DOHH2 (cell line): ENCODE data around the gene CYBA.

Source experiments
- H3F3A ChIP-seq: fragments of 200-600 bp; sonication (generic), shearing (Covaris generic); 2 replicates; pipeline ENCODE4 v1.6.0; 2016; ENCODE audit warnings: antibody characterized with exemption, mild to moderate bottlenecking; ENCODE audit not compliant: control insufficient read depth, insufficient read depth
- H3K27ac ChIP-seq: fragments of 200-600 bp; sonication (generic); 2 replicates; pipeline ENCODE4 v1.5.1; 2014; ENCODE audit warnings: low read depth, mild to moderate bottlenecking, low read length, moderate library complexity
- H3K27me3 ChIP-seq: fragments of 200-600 bp; sonication (generic); 2 replicates; pipeline ENCODE4 v1.6.1; 2014; ENCODE audit warnings: mild to moderate bottlenecking, low read length, mixed read lengths; ENCODE audit not compliant: control insufficient read depth
- H3K36me3 ChIP-seq: fragments of 200-600 bp; sonication (generic); 2 replicates; pipeline ENCODE4 v1.6.1; 2014; ENCODE audit warnings: mild to moderate bottlenecking, low read length, moderate library complexity, mixed read lengths; ENCODE audit not compliant: control insufficient read depth
- H3K4me1 ChIP-seq: fragments of 200-600 bp; sonication (generic); 2 replicates; pipeline ENCODE4 v1.6.1; 2014; ENCODE audit warnings: mild to moderate bottlenecking, low read length, mixed read lengths; ENCODE audit not compliant: control insufficient read depth
- H3K4me2 ChIP-seq: fragments of 200-600 bp; sonication (generic); 2 replicates; pipeline ENCODE4 v1.6.0; 2014; ENCODE audit warnings: mild to moderate bottlenecking, low read length, moderate library complexity
- H3K4me3 ChIP-seq: fragments of 200-600 bp; sonication (generic); 2 replicates; pipeline ENCODE4 v1.5.1; 2014; ENCODE audit warnings: mild to moderate bottlenecking, low read length, mixed read lengths
- H3K79me2 ChIP-seq: fragments of 200-600 bp; sonication (generic); 2 replicates; pipeline ENCODE4 v1.6.1; 2014; ENCODE audit warnings: mild to moderate bottlenecking, low read length, mixed read lengths; ENCODE audit not compliant: control insufficient read depth
- H3K9me2 ChIP-seq: fragments of 200-600 bp; sonication (generic); replicated peaks from 2 replicates; pipeline ENCODE4 v1.6.1; 2014; ENCODE audit warnings: mild to moderate bottlenecking, low read length, mixed read lengths; ENCODE audit not compliant: control insufficient read depth
- H3K9me3 ChIP-seq: fragments of 200-600 bp; sonication (generic); 2 replicates; pipeline ENCODE4 v1.6.1; 2014; ENCODE audit warnings: antibody characterized with exemption, low read length, mixed read lengths; ENCODE audit not compliant: control insufficient read depth, insufficient read depth
- H4K20me1 ChIP-seq: fragments of 200-600 bp; sonication (generic); 2 replicates; pipeline ENCODE4 v1.6.0; 2014; ENCODE audit warnings: low read depth, mild to moderate bottlenecking, antibody characterized with exemption, low read length, moderate library complexity; ENCODE audit not compliant: control insufficient read depth, insufficient read depth
- CTCF ChIP-seq: fragments of 200-600 bp; sonication (generic); IDR thresholded peaks from one replicate; pipeline ENCODE4 v1.5.1; 2014; ENCODE audit warnings: antibody characterized with exemption, mild to moderate bottlenecking, low read depth, low read length; ENCODE audit not compliant: poor library complexity, severe bottlenecking
- EZH2phosphoT487 ChIP-seq: fragments of 200-600 bp; sonication (generic); IDR thresholded peaks from 2 replicates; pipeline ENCODE4 v1.6.1; 2017; ENCODE audit warnings: borderline replicate concordance, mild to moderate bottlenecking, antibody characterized with exemption, low read length, moderate library complexity, mixed read lengths

Gene CYBA

GRCh38 chr16:88616736-88617135 is 34.1 kb downstream of the CYBA start:
- Histone ChIP-seq H3K27ac (no peak overlapping the region), H3K4me3 (no peak overlapping the region), H3K27me3 (no peaks in the 10 kb centered on the region), H3K4me2 (no peak overlapping the region), H3K36me3 (peaks cover 73% of the 10 kb centered on the region), H4K20me1 (no peaks in the 10 kb centered on the region), H3F3A (no peaks in the 10 kb centered on the region), H3K9me3 (no peaks in the 10 kb centered on the region), H3K4me1 (no peaks in the 10 kb centered on the region), H3K79me2 (peaks cover 74% of the 10 kb centered on the region), H3K9me2 (no peaks in the 10 kb centered on the region)
- TF ChIP-seq EZH2phosphoT487 (no peak), CTCF (no peak)

GRCh38 chr16:88616320-88616719 is 34.5 kb downstream of the CYBA start:
- Histone ChIP-seq H3K36me3 (peaks cover 75% of the 10 kb centered on the region), H3K4me1 (no peaks in the 10 kb centered on the region), H3K4me2 (no peak overlapping the region)

GRCh38 chr16:88614818-88615580 is 35.9 kb downstream of the CYBA start:
- no peaks in the 10 kb centered on the region for H3F3A ChIP-seq
- H3K9me2 ChIP-seq: no peaks in the 10 kb centered on the region
- no peak for TF ChIP-seq CTCF
- TF ChIP-seq EZH2phosphoT487: no peak
- H3K9me3 ChIP-seq: no peaks in the 10 kb centered on the region
- no peak overlapping the region for H3K27ac ChIP-seq
- H3K36me3 ChIP-seq: peaks cover 85% of the 10 kb centered on the region
- H3K4me2 ChIP-seq: no peak overlapping the region
- H3K4me3 ChIP-seq: no peak overlapping the region
- H3K27me3 ChIP-seq: no peaks in the 10 kb centered on the region
- H4K20me1 ChIP-seq: no peaks in the 10 kb centered on the region
- no peaks in the 10 kb centered on the region for H3K4me1 ChIP-seq
- peaks cover 79% of the 10 kb centered on the region for H3K79me2 ChIP-seq

More at GRCh38 chr16:88616320-88616719, 34.5 kb downstream of the CYBA start:
- peaks cover 74% of the 10 kb centered on the region for H3K79me2 ChIP-seq
- no peaks in the 10 kb centered on the region for H4K20me1 ChIP-seq
- no peaks in the 10 kb centered on the region for H3F3A ChIP-seq
- H3K27me3 ChIP-seq: no peaks in the 10 kb centered on the region
- no peak overlapping the region for H3K4me3 ChIP-seq
- no peaks in the 10 kb centered on the region for H3K9me3 ChIP-seq
- TF ChIP-seq EZH2phosphoT487 (no peak), CTCF (no peak)
- H3K9me2 ChIP-seq: no peaks in the 10 kb centered on the region
- no peak overlapping the region for H3K27ac ChIP-seq
